ENCODE results near the gene MACC1.
"Not testable (repeated sequence)": the region's sequence is repeated elsewhere in the genome, so short reads cannot be mapped to it uniquely, and the experiment has no call there.

MACC1 gene

GRCh38 chr7:20131776-20132175 is 85.4 kb downstream of the MACC1 start:
- no peak for DNase-seq (ENCODE audit: low read depth in 2 of 2)

DNA sequence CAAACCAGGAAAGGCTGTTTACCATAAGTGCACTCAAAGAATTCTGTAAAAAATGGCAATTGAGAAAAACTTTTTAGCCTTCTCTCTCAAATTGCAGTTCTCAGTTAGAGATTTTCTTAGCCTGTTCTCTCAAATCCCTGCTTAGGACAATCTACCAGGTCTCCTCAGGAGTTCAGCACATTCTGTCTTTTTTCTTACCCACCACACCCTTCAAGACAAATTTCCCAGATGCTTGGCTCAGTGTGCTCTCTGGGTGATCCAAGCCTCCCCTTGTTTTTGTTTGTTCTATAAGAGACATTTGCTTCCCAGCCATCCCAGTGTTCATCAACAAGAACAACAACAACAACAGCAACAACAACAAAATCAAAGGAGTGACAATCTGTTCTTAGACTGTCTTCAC is 87.3 kb downstream of the MACC1 start:
- DNase-seq (ENCODE audit: low read depth in 2 of 2), result no peak

- DNase-seq (ENCODE audit: low read depth in 2 of 2), result no peak
Measured at GRCh38 chr7:20128001-20128400, 89.2 kb downstream of the MACC1 start.

- DNase-seq (ENCODE audit: low read depth in 2 of 2), result not testable (repeated sequence)
Measured at GRCh38 chr7:20126060-20126459, 91.1 kb downstream of the MACC1 start.

DNA sequence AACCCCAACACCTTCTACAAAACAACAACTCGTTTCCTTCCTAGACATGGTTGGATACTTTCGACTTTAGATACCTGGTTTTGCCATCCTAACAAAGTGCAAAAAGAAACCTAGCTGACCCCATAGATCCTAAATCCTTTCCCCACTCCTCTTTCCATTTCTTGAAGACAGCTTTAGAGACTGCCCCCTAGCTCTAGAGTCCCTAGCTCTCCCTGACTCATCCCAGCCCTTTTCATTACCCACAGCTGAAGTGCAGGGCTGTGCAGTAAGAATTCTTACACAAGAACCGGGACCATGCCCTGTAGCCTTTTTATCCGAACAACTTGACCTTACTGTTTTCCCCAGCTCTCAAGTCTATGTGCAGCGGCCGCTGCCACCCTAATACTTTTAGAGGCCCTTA is 93.1 kb downstream of the MACC1 start:
- not testable (repeated sequence) for DNase-seq (ENCODE audit: low read depth in 2 of 2)

GRCh38 chr7:20122653-20123316 is 94.4 kb downstream of the MACC1 start:
- not testable (repeated sequence) for DNase-seq (ENCODE audit: low read depth in 2 of 2)

GRCh38 chr7:20122073-20122472 is 95.1 kb downstream of the MACC1 start:
- no peak for DNase-seq (ENCODE audit: low read depth in 2 of 2)

- no peak for DNase-seq (ENCODE audit: low read depth in 2 of 2)
Measured at GRCh38 chr7:20121404-20121803, 95.8 kb downstream of the MACC1 start.

GRCh38 chr7:20120611-20121168 is 96.5 kb downstream of the MACC1 start:
- not testable (repeated sequence) for DNase-seq (ENCODE audit: low read depth in 2 of 2)

DNA sequence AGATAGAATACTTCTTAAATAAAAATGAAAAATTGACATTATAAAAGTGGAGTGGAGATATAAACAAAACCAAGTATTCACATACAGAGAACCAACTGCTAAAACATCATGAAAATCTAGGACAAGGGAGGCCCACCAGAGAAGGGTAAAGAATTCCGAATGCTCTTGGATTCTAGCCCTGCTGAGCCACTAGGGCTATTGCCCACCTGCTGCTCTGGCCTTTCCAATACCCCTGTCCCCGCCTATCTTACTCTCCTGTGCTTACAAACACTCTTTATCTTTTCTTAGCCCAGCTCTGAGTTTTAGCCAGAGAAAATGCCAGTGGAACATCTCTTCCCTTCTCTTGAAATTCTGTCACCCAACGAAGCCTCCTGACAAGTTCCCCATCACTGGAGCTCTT is 100.3 kb downstream of the MACC1 start:
- no peak for DNase-seq (ENCODE audit: low read depth in 2 of 2)

- DNase-seq (ENCODE audit: low read depth in 2 of 2), result no peak
Measured at GRCh38 chr7:20114468-20114867, 102.7 kb downstream of the MACC1 start.

DNA sequence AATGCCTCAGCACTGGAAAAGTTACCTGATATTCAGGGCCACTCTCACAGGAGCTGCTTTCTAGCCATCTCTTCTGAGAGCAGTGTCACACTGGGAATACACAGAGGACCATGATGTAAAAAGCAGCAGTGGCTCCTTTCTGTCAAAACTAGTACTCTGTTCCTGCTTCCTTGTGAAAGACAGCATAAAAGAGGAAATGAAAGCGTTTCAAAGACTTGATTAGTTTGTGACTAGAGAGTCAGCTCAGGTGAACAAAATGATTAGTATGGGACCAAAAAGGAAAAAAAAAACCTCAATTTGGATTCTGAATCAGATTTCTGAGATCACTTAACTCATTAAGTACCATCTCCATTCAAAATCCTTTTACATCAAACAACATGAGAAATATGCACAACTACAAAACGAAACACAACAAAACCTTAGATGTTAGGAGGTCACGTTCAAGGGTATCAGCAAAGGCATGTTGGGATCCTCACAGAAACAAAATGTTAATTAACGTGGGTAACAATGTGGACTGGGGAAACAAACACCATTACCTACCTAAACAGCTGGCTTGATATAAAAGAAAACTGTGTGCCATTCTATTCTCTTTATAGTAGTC is 103.7 kb downstream of the MACC1 start:
- DNase-seq (ENCODE audit: low read depth in 2 of 2), result no peak

- DNase-seq (ENCODE audit: low read depth in 2 of 2), result no peak
Measured at GRCh38 chr7:20112696-20113095, 104.5 kb downstream of the MACC1 start.

GRCh38 chr7:20111821-20112542 is 105.2 kb downstream of the MACC1 start:
- no peak for DNase-seq (ENCODE audit: low read depth in 2 of 2)

DNA sequence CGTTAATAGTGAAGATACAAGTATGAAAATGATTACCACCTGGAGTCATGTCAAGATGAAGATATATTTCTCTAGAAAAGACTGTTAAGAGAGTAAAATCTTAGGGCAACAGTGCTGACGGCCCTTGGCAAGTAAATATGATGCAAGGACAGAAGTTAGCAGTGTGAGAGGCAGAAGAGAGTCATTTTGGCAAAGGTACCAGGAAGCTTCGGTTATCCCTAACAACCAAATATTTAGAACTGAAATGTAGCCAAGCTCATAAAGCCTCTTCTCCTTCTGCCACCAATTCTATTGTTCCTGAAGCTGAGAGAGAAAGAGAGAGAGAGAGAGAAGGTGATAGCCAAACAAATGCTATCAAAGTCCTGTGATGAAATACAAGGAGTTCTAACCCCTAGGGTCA is 109.6 kb downstream of the MACC1 start:
- DNase-seq (ENCODE audit: low read depth in 2 of 2), result no peak

- DNase-seq (ENCODE audit: low read depth in 2 of 2), result no peak
Measured at GRCh38 chr7:20104696-20105095, 112.5 kb downstream of the MACC1 start.

DNA sequence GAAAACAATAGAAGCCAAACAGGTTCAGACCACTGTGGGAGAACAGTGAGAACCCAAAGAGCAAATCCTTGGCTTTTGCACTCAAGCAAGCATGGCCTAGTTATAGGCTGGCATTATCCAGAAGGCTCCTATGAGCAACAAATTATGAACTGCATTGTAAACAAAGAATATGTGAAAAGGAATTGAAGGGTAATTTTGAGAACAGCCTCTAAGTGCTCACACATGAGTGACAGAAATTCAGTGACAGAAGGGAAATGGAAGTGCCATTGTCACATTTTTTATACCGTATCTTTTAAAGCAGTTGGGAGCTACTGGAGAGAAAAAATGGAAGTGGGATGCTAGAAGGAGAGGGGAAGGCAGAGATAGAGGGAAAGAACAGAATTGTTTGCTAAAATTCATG is 114.2 kb downstream of the MACC1 start:
- no peak for DNase-seq (ENCODE audit: low read depth in 2 of 2)

DNA sequence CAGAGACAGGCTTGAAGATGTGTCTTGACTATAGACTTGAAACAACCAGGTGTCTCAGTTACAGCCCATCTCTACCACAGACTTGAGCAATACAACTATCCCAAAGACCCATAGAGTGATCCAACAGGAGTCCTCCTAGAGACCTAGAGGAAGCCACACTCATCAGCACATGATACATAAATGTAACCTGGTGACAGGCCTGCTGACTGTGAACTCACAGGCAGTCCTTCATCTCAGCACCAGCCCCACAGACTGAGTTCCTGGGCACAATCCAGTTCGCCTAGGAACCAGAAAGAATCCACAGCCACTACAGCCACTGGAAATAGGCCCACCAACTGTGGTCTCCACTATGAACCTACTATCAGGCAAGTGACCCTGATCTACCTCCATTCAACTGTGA is 121.3 kb downstream of the MACC1 start:
- no peak for DNase-seq (ENCODE audit: low read depth in 2 of 2)

GRCh38 chr7:20095436-20095835 is 121.7 kb downstream of the MACC1 start:
- DNase-seq (ENCODE audit: low read depth in 2 of 2), result no peak

DNA sequence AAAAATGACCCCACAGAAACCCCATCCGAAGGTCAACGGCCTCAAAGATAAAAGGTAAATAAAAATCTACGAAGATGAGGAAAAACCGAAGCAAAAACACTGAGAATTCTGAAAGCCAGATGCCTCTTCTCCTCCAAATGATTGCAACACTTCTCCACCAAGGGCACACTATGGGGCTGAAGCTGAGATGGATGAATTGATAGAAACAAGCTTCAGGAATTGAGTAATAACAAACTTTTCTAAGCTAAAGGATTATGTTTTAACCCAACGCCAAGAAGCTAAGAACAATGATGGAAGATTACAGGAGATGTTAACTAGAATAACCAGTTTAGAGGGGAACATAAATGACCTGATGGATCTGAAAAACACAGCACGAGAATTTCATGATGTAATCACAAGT is 127.8 kb downstream of the MACC1 start:
- no peak for DNase-seq (ENCODE audit: low read depth in 2 of 2)

GRCh38 chr7:20085086-20085485 is 132.1 kb downstream of the MACC1 start:
- DNase-seq (ENCODE audit: low read depth in 2 of 2), result no peak

All from stimulated activated CD8-positive, alpha-beta memory T cell treated with anti-CD3 and anti-CD28 coated beads, Interleukin-2, amount 100 ng/mL, for 48 hours (primary cell).